ENCODE results near the gene PLA2G4C.

Gene PLA2G4C

DNA sequence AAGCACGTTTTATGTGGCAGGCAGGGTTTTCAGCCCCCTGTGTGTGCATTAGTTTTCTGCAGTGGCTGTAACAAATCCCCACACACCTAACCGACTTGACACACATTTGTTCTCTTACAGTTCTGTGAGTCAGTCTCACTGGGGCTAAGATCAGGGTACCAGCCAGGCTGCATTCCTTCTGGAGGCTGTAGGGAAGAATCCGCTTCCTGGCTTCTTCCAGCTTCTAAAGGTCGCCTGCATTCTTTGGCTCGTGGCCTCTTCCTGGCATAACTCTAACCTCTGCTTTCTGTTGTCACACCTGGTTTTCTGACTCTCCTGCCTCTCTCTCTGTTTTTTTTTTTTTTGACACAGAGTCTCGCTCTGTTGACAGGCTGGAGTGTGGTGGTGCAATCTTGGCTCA is 109.8 kb downstream of the PLA2G4C start:
- Histone ChIP-seq H3K9ac (ENCODE audit: low read length) (no peak overlapping the region), H3K4me3 (ENCODE audit: low read length) (no peak overlapping the region), H3K27me3 (ENCODE audit: control insufficient read depth, insufficient read depth, low read length) (no peaks in the 10 kb centered on the region), H3K36me3 (ENCODE audit: control insufficient read depth, insufficient read depth, low read length) (no peaks in the 10 kb centered on the region), H3K9me3 (ENCODE audit: control insufficient read depth, low read length) (no peaks in the 10 kb centered on the region), H3K4me1 (ENCODE audit: control insufficient read depth, insufficient read depth, low read length) (no peaks in the 10 kb centered on the region)

DNA sequence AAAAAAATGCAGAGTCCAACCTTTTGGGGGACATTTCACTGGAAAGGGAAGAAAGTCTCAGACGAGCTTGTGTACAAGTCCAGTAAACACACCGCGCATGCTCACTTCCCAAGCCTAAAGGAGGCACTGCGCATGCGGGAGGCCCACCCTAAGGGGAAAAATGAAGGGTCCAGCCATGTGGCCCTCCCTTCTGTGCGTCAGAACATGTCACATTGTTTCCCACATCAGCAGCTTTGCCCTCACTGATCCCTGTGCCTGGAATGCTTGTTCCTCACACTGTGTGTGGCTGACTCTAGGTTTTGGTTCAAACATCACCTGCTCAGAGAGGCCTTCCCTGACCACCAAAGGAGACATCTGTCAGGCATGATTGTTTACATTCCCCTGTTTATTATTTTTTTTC is 111.8 kb downstream of the PLA2G4C start:
- no peaks in the 10 kb centered on the region for H3K4me1 ChIP-seq (ENCODE audit: control insufficient read depth, insufficient read depth, low read length)
- H3K9me3 ChIP-seq (ENCODE audit: control insufficient read depth, low read length) = no peaks in the 10 kb centered on the region

More for the DNA sequence above, 111.8 kb downstream of the PLA2G4C start:
- Histone ChIP-seq H3K36me3 (ENCODE audit: control insufficient read depth, insufficient read depth, low read length) (no peaks in the 10 kb centered on the region), H3K9ac (ENCODE audit: low read length) (no peak overlapping the region), H3K27me3 (ENCODE audit: control insufficient read depth, insufficient read depth, low read length) (no peaks in the 10 kb centered on the region), H3K4me3 (ENCODE audit: low read length) (no peak overlapping the region)

All from mucosa of stomach (tissue), 1 donor.